ENCODE data around the gene CDC42BPB.

Gene CDC42BPB

DNA sequence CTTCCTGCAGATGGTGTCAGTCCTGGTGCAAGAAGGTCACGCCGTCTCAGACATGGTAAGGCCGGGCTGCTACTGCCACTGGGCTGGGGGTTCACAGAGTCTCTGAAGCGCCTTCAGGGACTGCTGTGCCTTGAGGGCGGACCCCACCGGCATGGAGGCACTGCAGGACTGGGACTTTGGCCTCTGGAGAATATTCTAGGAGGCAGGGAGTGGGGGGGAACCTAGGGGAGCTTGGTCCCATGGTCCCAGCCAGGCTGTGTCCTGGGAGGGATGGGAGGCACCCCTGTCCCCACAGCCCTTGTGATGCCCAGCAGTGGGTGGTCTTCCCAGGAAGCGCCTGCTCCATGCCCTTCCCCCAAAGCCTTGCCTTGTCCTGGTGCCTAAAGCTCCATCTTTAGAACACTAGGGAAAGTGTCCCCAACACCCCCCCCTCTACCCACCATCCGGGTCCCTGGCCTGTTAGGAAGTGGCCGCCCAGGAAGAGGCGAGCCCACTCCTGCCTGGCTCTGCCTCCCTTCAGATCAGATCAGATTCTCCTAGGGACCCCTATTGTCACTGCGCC lies 133.3 kb downstream of the CDC42BPB start:
- DNase-seq: no peak

DNA sequence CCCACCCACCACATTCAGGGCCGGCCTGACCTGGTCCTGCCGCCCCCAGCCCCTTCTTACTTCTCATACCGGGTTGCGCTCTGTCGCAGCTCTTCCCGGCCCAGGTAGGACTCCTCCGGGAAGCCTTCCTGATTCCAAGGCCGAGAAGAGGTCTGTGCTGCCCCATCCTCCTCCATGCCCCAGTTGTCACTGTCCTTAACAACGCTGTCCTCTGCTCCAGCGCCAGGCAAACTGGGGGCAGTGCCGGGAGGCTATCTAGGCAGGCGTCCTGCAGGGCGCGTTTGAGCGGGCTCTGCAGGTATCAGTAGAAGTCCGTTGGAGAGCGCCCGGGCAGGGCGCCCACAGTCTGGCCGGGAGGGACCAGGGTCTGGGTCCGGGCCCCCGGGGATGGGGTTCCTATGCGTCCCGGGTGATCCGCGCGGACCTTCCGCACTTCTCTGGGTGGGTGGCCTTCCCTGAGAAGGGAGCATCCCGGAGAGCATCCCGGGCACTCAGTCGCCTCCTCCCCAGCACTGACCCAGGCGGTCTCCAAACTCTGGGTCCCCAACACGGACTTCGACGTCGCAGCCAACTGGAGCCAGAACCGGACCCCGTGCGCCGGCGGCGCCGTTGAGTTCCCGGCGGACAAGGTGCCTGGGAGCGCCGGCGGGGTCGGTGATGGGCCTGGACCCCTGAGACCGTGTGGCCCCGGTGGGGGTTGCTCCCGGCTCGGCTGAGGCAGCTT lies 134.0 kb downstream of the CDC42BPB start:
- DNase-seq: no peak

DNA sequence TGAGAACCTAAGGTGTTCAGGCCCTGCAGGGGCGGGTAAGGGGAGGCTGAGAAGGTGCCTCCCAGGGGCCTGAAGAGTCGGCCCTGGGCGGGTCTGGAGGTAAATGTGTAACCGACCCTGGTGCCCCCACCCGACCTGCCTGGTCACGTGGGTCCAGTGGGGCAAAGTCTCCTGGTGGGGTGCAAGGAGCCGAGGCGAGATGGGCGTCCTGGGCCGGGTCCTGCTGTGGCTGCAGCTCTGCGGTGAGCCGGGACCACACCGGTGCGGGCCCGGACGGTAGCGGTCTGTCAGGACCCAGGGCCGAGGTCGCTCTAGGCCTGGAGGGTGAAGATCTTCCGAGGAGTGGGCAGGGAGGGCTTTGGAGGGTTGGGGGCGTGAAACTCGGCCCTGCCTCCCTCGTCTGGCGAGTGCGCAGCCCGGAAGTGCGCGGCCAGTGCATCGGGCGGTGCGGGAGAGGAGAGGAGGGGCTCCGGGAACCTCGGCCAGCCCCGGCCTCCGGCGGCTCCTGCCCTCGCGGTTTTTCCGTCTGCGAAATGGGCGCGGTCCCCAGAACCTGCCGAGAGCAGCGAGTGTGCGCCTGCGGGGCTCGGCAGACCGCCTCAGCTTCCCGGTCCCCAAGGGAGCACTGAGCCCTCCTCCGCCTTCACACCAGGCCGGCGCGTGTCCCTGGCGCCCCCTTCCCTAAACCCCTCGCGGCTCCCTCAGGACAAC lies 134.7 kb downstream of the CDC42BPB start, which contains the start of gene AMN:
Gene AMN (plus strand): TSS at position 174 of the 711 bp plus-strand sequence. CDS start 26 bp downstream, at position 200.
- no peak for DNase-seq

DNA sequence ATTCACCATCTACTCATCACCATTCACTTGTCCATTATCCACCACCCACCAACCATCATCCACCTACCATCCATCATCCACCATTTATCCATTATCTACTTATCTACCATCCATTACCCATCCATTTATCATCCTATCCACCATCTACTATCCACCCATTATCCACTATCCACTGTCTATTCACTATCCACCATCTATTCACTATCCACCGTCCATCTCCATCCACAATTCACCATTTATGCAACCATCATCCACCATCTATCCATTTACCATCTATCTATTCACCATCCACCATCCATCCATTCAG lies 136.4 kb downstream of the CDC42BPB start:
- no peak for DNase-seq

DNA sequence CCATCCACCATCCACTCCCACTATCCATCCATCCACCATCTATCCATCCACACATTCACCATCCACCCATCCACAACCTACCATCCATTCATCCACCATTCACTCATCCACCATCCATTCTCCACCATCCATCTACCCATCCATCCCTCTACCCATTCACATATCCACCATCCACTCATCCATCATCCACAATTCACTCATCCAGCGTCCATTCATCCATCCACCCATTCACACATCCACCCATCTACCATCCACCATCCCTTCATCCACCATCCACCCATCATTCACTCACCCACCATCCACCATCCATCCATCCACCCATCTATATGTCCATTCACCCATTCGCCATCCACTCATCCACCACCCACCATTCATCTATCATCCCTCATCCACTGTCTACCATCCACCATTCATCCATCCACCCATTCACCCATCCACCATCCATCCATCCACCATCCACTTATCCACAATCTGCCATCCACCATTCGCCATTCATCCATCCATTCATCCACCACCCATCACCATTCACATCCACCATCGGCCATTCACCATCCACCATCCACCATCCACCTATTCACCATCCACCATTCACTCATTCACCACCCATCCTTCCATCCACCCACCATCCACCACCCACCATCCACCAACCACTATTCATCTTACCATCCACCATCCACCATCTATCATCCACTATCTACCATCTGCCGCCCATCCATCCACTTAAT lies 136.9 kb downstream of the CDC42BPB start:
- DNase-seq: no peak

DNA sequence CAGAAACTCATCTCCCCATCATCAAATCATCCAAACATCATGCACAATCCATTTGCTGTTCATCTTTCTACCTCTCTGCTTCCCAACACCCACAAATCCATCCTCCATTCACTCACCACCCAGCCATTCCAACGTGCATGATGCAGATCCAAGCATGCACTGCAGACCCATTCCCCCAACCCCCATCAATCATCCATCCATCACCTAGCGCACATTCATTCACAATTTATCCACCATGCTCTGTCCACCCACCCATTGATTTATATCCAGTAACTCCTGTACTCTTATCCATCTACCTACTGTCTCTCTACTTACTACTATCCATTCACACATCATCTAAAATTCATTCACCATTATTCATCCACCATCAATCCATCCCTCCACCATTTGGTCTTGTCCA lies 138.9 kb downstream of the CDC42BPB start:
- no peak for DNase-seq

DNA sequence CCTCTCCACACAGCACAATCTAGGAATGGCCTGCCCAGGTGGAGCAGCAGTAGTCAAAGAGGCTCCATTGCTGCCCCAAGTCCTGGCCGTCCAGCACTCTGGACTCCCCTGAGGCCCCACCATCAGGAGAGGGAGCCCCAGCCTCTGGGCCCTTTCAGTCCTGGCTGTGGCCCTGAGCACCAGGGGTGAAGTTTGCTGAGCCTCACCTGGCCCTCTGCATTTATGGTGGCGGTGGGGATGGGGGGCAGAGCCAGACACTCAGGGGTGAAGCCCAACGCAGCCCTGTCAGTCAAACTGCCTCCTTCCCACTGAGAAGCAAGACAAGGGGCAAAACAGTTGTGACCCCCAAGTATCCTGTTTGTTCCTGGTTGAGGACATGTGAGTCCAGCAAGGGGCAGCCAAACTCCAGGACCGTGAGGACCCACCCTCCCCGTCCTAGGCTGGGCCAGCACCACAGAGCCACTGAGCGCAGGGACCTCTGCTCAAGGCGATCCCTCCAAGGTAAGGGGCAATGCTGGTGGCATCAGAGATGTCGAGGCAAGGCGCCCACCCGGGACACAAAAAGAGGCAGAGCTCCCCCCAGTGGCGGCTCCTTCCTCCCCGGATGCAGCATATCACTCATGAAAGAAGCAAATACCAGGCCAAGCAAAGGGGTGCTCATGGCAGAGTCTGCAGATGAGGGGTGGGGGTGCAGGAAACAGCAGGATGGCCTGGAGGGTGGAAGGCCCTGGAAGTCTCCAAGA lies 139.7 kb downstream of the CDC42BPB start:
- peak in 1 of 2 donors; percentile 16 for DNase-seq

DNA sequence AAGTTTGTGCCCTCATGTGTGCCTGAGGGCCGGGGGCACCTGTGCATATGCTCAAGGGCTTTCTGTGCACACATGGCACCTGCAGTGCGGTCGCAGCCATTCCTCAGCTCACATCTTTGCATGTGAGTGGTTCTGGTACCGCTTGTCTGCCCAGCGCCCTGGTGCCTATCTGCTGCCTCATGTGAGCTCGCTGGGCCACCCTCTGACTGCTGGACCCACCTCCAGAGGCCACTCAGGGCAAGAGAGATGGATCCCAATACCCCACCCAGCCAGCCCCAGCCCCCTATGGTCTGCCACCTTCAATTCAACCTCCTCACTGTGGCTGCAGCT lies 140.3 kb downstream of the CDC42BPB start:
- DNase-seq: no peak

DNA sequence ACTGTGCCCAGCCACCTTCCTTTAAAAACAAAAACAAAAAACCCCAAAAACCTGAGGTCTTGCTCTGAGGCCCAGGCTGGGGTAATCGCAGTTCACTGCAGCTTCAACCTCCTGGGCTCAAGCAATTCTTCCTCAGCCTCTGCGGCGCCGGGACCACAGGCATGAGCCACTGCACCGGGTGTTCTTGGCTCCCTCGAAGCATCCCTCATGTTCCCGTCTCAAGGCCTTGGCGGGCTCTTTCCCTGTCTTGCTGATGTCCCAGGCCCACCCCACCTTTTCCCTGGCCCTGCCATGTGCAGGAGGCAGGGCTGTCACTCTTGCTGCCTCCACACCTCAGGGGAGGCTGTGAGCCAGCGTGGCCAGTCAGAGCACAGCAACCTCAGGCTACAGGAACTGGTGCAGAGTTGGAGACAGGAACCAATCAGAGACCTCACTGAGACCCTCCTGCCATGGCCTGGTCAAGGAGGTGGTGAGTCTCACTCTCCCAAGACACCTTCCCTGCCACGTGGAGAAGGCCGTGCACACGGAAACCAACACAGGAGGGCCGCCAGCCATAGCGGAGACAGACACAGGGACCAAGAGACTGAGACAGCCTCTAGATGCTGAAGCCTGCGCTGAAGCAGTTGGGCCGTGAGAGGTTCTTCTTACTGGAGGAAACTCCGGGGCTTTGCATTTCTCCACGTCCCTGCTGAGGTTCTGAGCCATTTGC lies 140.8 kb downstream of the CDC42BPB start:
- no peak for DNase-seq

DNA sequence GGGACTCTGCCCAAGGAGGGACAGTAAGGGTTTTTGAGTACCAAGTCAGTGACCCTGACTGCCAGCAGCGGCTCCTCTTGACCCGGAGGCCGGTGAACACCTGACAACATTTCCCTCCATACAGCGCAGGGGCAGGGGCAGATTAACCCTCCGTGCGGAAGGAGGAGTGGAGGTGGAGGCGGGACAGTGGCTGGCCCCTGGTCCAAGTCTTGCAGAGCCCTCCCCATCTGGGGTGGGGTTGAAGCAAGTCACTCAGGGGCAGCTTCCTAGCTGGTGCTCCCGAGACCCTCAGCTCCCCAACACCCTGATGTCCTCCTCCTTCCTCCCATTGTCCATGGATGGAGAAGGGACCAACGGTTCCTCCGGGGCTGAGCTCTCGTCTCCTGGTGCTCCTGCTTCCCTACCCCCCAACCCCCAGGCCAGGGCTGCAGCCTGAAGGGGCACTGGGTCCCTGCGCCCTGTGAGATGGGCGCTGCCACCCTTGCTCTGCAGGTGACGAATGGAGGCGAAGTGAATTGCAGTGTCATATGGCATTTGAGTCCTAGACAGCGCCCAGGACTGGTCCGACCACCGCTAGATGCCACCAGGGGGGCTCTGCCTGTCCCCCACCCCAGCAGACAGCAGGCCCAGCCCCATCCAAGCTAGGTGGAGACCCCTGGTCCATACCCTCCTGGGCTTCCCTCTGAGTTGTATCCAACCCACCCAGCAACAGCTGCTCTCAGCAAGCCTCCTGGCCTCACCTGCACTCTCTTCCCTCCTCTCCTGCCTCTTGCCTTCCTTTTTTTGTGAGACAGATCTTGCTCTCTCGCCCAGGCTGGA lies 141.8 kb downstream of the CDC42BPB start:
- DNase-seq: no peak

DNA sequence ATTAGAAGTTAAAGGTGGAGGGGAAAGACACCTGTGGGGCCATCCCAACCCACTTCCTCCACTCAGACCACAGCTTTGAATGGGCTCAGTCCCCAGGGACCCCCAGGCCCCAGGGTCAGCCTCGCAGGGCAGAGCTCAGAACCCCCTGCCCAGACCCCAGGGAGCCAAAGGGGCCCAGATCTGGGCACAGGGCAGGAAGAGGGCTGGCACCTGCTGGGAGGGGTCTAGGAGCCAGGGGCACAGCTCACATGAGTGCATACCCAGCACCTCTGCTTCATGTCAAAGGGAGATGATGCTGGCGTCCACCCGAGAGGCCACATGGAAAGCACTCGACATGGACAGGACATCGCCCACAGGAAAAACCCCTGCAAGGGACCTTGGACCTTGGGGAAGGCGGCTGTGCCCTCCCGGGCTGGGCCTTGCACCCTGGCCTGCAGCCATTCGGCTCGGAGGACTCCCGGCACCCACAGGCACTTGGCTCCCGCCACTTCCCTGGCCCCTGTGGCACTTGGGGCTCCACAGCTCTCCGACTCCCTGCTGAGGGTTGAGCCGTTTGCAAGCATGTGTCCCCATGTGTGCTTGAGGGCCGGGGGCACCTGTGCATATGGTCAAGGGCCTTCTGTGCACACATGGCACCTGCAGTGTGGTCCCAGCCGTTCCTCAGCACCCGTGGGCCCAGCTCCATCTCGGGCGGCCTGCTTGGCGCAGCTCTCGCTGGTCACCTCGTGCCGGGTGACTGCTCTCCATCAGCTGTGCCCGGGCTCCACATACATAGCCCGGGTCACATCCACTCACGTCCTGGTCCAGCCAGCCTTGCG lies 142.7 kb downstream of the CDC42BPB start:
- no peak for DNase-seq

DNA sequence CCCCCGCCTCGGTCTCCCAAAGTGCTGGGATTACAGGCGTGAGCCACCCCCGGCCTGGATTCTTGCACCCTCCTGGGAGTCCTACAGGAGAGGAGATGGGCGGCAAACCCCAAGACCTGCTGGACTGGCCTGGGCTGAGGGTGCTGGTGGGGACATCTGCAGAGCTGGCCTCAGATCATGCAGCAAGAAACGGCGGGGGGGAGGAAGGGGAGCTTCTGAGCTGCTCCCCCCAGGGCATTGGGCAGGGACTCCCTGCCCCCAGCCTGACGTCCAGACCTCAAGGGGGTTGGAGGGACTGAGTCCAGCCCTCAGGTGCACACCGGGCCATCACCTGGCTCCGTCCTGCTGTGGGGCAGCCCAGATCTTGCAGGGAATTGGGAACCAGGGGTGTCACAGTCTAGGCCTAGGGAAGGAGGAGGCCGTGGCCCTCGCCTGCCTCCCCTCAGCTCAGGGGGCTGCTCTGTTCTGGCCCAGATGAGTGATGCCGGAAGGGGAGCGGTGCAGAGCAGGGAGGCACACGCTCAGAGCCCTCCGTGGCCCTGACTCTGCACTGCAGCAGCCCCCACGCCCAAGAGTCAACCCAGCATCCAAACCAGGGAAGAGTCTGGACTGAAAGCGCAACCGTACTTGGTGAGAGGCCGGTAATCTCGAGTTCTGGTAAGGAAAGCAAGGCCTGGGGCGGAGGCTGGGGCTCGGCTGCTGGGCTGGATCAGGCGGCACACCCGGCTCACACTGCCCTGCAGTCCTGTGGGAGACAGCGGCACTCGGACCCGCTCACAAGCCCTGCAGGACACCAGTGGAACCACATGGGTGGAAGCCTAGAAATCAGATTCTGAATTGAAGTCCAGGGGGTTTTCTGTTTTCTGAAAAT lies 143.8 kb downstream of the CDC42BPB start:
- no peak for DNase-seq

DNA sequence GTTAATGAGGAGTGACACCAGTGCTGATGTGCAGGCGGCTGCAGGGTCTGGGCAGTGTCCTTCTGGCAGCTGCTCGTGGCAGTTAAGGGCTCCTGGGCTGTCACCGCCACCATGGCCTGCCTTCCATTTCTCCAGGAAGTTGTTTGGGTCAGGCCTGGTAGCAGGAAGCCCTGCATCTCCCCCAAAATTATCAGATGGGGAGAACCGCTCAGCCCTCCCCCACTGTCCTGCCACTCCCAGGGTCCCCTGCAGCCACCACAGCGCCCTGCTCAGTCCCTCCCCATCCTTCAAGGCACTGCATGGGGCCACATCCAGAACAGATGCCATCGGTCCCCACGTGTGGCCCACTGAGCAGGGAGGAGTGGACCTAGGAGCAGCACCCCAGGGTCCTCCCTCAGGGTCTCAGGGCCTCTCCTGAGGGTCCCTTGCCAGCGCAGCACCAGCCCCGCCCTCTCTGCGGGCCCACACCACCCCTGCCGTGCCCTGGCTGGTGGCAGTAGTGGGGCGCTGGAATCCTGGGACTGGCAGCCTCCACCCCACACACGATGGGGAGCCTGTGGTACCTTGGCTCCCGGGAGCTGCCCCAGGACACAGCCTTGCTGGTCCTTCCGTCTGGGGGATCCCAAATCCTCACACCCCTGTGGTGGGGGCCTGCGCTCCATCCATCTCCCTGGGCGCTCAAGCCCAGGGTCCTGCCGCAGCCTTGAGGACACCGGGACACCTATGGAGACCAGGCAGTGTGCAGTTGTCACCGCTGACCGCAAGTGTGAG lies 145.2 kb downstream of the CDC42BPB start:
- DNase-seq: no peak

DNA sequence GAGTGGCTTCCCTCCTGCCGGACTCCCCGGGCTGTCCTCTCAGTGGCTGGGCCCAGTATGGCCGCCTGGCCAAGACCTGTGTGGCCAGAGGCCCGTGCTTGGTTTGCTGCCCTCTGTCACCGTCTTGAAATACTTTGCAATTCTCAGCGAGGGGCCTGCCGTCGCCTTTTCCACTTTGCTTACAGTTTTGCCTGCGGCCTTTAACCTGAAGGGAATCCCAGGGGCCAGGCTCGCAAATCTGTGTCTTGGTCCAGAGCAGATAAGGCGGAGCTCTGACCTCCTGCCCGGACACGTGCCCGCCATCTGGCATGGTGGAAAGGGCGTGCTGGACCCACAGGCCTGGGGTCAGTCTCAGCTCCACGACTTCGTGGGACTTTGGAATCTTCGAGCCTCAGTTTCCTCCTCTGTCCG lies 145.8 kb downstream of the CDC42BPB start:
- DNase-seq: no peak

DNA sequence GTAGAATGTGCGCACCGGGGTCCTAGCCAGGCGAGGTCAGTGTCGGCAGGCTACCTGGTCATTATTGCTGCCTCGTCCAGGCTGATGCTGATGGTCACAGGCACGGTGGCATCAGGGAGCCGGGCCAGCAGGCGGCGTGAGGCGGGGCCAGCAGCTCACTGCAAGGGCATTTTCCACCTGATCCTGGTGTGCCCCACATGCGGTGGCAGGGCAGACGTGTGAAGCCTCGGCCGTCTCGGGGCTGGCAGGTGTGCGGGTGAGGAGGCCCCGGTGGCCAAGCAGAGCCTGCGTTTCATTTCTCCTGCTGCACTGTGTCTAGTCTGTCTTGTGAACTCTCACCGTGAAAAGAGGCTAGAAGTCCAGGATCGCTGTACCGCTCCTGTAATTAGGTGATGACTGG lies 146.9 kb downstream of the CDC42BPB start:
- DNase-seq: no peak

DNA sequence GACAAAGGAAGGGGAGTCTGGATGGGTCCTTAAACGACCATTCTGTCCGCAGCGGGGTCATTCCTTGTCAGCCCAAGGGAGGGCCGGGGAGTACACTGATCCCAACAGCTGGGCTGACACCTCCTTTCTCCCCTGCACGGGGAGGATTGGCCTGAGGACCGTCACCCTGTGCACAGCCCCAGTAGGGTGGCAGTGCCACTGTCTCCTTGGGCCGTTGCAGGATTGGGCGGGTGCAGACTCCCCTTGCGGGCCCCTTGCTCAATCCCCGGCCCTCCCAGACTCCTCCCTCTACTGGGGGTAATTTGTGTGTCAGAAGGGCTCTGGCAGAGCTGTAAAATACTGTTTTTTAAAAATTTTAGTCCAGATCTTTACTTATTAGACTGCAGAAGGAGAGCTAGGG lies 147.4 kb downstream of the CDC42BPB start:
- no peak for DNase-seq

DNA sequence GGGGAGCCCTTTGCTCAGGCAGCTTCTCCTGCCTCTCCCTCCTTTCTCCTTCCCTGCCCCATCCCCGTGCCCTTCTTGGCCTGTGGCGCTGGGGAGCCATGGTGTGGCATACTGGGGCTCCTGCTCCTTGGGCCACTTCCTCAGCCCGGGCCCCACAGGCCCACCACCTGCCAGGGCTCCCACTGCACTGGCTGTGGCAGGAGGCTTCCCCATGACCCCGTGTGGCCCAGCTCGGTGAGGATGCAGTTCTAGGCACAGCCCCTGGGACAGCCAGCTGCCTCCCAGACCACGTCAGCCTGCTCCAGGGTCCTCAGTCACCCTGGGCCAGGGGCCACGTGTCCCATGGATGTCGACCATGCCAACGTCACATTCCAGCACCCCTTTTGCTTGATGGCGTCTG lies 147.9 kb downstream of the CDC42BPB start:
- no peak for DNase-seq

DNA sequence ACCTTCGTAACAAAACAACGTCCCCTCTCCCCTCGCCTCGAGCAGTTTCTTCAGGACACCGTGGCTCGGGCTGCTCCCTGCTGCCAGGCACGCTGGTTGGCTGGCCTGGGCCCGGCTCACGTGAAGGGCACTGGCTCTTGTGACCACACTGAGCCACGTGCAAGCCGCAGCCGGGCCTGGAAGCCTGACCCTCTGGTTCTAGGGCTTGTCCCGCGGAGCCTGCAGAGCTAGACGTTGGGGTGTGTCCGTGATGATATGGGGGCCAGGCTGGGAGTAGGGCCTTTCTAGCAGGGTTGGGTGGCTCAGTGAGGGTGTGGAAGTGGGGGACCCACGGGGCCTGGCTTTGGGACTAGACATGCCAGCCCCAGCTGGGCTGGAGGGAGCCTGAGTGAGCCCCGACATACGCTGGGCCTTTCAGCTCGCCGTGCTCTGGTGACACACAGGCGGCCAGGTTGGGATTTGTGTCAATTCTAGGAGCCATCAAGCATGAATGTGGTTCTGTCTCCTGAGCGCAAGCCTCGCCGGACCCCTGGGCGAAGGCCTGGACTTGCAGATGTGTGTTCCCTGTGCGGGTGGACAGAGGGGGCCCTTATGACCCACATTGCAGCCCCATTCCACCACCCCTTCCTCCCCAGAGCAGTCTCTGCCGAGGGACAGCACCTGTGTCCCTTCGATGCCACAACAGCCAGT lies 148.4 kb downstream of the CDC42BPB start:
- no peak for DNase-seq
